Activated CD8-positive, alpha-beta memory T cell treated with anti-CD3 and anti-CD28 coated beads, Interleukin-2, amount 50 U/mL, for 4 hours (primary cell): ENCODE measurements around the gene DIPK2A.

ENCODE experiments used
- DNase-seq: peaks from one replicate; pipeline ENCODE4 v3.0.0-alpha.2; 2020

Gene DIPK2A

DNA sequence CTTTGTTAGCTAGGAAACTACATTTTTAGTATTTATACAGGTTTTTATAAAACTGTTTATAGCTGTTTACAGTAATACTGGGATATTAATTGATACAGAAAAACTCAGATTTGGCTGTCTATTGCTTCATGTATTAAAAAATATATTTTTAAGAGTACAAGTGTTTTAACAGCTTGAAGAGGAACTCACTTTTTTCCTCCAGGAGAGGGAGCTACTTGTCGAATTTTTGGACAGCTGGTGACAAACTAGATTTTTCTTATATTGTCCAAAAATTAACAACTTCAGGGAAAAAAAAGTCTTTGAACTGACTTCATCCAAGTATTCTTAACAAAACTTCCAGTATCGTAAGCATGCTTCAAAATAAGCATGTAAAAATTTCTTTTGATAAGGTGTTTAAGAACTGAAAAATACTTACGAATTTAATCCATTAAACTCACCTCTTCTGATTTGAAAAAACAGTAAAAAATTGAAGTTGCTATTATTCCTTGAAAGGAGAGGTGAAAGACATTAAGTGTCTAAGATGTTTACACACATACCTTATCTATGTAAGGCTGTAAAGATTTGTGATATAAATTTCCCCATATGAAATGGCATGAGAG is 4.0 kb downstream of the DIPK2A start:
- DNase-seq = no peak

DNA sequence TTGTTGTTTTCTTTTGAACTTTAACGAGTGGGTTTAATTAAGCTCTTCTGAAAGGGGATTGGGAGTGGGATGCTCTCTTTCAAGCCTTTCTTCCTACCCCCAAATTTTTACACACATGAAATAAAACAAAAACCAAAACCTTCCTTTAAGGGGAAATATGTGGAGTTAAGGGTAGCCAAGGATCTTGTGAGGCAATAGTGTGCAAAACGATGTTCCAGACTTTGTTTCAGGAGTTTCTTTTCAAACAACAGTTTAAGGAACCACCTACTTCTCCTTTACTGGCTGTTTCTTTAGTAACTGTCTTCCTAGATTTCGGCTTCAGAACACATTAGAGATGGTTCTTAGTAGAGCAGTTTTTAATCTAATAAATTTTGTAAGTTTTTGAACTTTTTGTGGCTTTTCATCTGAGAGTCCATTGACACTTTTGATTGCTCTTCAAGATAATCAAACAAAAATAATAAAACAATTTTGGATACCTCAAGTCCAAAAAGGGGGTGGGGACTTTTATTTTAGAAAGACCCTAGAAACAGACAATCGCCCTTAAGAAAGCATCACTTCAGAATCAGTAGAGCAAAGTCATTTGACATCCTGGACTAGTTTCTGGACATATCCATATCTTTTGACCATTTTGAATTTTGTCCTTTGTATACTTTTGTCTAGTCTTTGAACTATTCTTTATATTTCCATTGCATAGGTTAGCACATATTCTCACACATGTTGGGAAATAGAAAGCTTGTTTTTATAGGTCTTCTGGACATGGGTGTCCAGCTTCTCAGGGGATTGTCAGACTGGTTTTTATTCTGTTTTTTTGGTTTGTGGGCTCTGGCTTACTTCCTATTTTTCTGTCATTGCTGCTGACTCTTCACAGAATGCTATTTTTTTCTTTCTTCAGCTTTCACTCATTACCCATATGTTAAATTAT is 6.0 kb downstream of the DIPK2A start:
- DNase-seq = no peak

DNA sequence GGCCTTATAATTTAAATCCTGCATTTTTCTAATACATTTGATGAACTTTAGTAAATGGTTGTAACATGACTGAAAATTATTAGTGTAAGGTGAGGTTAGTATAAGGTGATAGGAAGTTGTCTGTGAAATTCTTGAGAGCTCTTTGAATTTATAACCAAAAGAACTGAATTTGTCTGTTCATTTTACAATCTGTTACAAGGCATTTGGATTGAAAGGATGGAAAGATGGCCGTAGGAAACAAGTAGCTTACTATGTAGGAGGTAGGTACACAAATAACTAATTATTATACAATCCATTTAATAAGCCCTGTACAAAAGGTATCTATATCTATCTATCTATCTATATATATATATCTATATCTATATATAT is 6.6 kb downstream of the DIPK2A start:
- DNase-seq = no peak

DNA sequence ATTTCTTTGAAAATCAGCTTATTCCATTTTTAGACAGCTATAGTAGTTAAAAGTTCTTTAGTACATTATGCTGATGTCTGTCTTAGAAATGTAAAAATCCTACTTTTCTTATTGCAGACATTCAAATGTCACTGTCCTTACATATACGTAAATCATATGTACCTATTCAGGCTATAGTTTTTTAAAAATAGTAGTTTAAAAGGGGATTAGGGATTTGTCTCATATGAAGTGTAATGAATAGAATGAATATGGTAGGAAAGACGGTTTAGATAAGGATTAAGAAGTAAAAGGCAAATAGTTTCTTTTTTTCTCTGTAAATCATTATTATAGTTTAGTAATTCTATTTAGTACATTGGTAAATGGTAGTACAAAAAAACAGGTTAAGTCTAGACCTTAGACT is 7.4 kb downstream of the DIPK2A start:
- DNase-seq = no peak

DNA sequence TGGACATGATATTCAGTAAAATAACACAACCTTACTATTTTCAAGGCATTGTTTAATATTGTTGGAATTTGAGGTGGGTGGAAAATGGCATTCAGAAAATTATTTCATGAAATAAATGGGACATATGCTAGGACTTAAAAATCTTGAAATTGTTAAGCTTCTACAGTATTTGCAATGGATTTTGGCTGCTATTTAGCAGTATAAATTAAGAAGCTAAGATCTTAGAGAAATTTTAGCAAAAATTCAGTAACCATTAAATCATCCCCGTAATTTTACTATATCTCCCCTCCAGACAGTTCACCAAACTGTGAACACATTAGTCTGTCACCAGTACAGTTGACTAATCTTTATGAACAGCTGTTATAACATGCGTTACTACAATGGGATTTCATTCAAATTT is 8.2 kb downstream of the DIPK2A start:
- no peak for DNase-seq

DNA sequence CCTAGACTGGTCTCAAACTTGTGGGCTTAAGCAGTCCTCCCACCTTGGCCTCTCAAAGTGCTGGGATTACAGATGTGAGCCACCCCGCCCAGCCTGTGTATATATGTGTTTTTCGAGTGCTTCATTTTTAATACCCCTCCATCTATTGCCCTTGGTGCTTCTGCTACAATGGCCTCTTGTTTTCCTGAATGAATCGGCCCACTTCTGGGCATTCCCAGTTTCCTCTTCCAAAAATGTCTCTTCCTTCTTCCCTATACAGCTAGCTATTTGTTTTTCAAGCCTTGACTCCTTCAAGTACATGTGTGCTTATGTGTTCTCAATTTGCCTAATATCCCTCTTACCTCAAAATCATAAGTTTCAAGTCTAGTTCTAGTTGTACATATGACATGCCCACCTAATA is 16.7 kb downstream of the DIPK2A start:
- DNase-seq = no peak

DNA sequence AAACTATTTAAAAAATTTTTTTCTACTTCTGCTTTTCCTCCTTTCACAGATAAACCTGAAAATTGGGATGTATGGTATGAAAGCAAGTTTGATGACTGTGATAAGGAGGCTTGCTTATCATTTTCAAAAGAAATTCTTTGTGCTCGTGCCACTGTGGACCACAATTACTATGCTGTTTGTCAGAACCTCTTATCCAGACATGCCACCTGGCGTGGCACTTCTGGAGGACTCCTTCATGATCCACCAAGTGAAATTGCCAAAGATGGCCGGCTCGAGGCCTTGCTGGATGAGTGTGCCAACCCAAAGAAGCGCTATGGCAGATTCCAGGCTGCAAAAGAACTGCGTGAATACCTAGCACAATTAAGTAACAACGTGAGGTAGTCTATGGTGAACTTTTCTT is 17.8 kb downstream of the DIPK2A start:
- no peak for DNase-seq

DNA sequence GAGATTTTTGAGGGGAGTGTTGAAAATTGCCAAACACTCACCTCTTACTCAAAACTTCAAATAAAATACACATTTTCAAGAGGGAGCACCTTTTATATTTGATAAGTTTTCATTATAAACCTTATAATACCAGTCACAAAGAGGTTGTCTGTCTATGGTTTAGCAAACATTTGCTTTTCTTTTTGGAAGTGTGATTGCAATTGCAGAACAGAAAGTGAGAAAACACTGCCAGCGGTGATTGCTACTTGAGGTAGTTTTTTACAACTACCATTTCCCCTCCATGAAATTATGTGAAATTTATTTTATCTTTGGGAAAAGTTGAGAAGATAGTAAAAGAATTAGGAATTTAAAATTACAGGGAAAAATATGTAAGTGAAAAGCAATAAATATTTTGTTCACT is 20.1 kb downstream of the DIPK2A start:
- DNase-seq = no peak

DNA sequence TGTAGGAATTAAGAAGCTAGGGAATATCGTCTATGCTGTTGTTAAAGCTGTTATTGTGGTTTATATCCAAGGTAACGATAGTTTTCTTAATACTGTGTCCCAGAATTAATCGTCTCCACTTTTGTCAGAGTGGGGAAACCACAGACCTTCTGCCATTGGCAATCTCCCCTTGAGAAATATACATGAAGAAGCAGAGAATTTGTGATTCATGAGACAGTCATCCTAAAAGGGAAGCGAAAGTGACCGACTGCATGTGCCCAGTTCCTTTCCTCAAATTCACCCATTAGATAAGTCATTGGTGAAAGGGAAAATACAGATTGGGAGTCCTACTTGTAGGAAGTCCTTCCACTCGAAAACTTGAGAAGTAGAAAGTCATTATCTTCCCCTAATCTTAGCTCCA is 26.6 kb downstream of the DIPK2A start:
- DNase-seq = no peak

DNA sequence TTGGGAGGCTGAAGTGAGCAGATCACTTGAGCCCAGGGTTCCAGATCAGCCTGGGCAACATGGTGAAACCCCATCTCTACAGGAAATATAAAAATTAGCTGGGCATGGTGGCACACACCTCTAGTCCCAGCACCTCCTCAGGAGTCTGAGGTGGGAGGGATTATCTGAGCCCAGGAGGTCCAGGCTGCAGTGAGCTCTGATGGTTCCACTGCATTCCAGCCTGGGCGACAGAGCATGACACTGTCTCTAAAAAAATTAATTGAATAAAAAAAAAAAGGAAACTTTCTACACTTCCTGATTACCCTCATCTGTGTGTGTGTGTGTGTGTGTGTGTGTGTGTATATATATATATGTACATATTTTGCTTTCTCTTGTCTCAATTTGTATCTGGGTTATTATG is 31.4 kb downstream of the DIPK2A start:
- DNase-seq = no peak

DNA sequence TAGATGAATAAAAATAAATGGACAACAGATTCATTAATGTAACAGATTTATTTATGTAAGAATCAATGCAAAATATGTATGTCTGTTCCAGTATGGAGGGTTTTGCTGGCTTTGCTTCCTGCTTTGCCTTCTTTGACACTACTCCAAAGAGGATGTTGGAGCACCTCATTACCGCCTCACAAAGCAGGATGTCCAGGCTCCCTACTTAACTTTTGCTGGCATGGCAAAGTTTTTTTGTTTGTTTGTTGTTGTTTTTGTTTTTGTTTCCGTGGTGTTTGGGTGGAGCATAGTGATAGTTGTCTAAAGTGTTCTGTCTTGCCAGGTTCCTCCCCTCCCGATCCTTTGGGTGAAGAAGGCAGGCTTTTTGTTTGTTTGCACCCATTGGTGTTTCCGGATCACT is 38.7 kb downstream of the DIPK2A start:
- DNase-seq = no peak

DNA sequence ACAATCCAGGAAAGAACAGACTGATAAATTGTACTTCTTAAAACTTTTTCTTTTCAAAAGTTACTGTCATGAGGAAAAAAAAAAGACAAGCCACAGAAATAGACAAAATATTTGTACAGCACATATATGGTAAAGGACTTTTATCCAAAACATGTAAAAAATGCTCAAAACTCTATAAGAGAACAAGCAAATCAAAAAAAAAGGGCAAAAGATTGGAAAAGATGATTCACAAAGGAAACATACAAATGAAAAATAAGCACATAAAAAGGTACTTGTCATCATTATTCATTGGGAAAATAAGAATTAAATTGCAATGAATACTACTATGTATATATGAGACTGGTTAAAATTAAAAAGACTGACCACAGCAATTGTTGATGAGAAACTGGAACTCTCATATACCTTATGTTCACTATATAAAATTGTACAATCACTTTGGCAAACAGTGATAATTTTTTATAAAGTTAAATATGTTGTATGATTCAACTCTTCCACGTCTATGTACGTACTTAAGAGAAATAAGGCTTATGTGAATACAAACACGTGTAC is 39.7 kb downstream of the DIPK2A start:
- DNase-seq = no peak

DNA sequence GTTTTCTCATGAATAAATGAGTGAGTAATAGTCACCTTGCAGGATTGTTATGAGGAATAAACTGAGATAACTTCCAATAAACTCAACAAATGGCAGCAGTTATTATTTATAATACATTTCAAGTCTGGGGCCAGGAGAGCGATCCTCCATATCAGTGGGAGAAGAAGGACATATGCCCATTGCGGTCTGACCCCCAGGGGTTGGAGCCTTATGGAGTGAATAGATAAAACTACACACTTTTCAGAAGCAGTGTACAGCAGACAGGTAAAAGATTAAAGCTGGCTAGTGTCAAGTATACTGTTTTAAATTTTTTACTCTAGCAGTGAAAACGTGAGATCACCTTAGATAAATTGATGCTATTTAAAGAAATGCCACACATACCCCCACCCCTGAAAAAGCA is 43.5 kb downstream of the DIPK2A start:
- no peak for DNase-seq

DNA sequence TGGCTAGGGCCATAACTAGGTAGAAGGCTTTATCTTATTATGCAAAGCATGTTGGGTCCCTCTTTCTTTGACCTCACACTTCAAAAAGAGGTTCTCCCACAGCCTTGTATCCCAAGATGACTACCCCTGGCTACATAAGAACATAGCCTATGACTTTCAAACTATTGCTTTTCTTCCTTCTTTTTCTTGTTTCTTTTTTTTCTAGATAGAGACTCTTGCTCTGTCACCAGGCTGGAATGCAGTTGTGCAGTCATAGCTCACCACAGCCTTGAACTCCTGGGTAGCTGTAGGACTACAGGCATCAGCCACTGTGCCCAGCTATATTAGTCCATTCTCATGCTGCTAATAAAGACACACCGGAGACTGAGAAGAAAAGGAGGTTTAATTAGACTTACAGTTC is 47.2 kb downstream of the DIPK2A start:
- DNase-seq = no peak
